Ramos (cell line): Measurements from ENCODE around the gene ZSCAN10.

ENCODE experiments used
- in situ Hi-C: fragments of 300-500 bp; cut with MboI; formaldehyde crosslinking; loops from one replicate; pipeline ENCODE4 v1.14.3; 2022; ENCODE audit warnings: low sequenced_read_pairs; ENCODE audit not compliant: unreplicated experiment

ZSCAN10 gene

DNA sequence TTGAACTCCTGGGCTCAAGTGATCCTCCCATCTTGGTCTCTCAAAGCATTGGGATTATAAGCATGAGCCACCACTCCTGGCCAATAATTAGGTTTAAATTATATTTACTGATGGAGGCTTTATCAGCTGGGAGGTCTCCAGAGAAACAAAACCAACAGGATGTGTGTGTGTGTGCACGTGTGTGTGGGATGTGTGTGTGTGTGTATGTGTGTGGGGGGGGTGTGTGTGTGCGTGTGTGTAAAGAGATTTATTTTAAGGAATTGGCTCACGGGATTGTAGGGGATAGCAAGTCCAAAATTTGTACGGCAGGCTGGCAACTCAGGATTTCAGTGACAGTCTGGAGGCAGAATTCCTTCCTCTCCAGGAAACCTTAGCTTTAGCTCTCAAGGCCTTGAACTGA lies 48.1 kb downstream of the ZSCAN10 start:
- in situ Hi-C loops, result no loop called here

DNA sequence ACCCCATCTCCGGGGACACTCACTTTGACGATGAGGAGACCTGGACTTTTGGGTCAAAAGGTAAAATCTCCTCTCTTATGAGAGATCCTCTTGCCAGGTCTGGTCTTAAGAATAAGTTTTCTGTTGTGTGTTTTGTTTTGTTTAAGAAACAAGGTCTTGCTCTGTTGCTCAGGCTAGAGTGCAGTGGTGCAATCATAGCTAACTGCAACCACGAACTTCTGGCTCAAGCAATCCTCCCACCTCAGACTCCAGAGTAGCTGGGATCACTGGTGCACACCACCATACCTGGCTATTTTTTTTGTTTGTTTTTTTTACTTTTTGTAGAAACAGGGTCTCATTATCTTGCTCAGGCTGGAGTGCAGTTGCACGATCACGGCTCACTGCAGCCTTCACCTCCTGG lies 48.6 kb downstream of the ZSCAN10 start:
- in situ Hi-C loops, result no loop called here

- in situ Hi-C loops, result no loop called here
Measured at GRCh38 chr16:3049921-3050481, 49.1 kb downstream of the ZSCAN10 start.

GRCh38 chr16:3047387-3047720 lies 51.7 kb downstream of the ZSCAN10 start:
- in situ Hi-C loops, result no loop called here

DNA sequence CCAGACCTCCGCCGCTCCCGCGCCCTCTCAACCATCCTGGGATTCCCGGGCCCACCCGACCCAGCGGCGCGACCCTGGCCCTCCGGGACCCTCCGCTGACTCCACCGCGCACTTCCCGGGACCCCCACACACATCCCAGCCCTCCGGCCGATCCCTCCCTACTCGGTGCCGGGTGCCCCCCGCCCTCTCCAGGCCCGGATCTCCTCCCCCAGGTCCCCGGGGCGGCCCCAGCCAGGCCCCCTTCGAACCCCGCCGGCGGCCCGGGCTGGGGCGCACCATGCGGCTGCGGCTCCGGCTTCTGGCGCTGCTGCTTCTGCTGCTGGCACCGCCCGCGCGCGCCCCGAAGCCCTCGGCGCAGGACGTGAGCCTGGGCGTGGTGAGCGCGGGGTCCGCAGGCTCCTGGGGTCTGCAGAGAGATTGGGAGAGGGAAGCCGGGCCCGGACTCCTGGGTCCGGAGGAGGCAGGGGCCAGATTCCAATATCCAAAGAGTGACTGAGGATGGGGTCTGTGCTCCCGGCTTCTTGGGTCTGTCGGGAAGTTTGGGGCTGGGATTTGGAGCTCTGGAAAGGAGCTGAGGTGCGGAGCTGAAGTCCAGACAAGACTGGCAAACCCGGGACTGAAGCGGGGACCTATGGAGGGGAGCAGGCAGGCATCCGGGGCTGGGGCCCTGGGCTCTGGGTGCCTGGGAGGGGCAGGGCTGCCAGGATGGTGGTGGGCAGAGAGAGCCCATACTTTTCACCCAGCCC lies 52.3 kb downstream of the ZSCAN10 start:
- in situ Hi-C loops, result no loop called here

- in situ Hi-C loops, result no loop called here
Measured at GRCh38 chr16:3045758-3046640, 53.1 kb downstream of the ZSCAN10 start, which contains the start of gene MMP25. TSS of gene MMP25 (plus strand) at chr16:3046561. CDS start at chr16:3046918, 357 bp downstream.

- in situ Hi-C loops, result no loop called here
Measured at GRCh38 chr16:3044708-3045107, 54.4 kb downstream of the ZSCAN10 start.

GRCh38 chr16:3042376-3042775 lies 56.7 kb downstream of the ZSCAN10 start:
- in situ Hi-C loops, result no loop called here

DNA sequence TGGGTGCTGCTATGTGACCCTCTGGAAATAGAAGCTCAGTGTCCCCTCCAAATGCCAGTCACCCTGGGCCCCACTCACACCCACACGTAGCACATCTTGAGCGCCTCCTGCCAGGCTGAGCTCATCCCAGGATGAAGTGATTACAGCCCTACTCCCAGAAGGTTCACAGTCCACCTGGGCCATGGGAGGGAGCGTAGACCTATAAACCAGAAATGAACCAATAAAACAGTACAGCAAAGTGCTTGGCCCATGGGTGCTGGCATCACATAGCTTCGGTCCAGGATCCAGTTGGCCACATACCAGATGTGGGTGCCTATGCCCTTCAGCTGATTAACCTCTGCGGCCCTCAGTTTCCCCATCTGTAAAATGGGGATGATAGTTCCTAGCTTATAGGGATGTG lies 60.2 kb downstream of the ZSCAN10 start:
- in situ Hi-C loops, result no loop called here
